Activated CD8-positive, alpha-beta memory T cell treated with anti-CD3 and anti-CD28 coated beads, Interleukin-2, amount 50 U/mL, for 48 hours (primary cell): ENCODE results near the gene UBA7.
A peak's percentile ranks its signal among the peaks of the same experiment; 100 is the strongest.
"Not testable (repeated sequence)": the region's sequence is repeated elsewhere in the genome, so short reads cannot be mapped to it uniquely, and the experiment has no call there.

ENCODE experiments used
- DNase-seq: peaks from one replicate; pipeline ENCODE4 v3.0.0-alpha.2; 2020

UBA7 gene

DNA sequence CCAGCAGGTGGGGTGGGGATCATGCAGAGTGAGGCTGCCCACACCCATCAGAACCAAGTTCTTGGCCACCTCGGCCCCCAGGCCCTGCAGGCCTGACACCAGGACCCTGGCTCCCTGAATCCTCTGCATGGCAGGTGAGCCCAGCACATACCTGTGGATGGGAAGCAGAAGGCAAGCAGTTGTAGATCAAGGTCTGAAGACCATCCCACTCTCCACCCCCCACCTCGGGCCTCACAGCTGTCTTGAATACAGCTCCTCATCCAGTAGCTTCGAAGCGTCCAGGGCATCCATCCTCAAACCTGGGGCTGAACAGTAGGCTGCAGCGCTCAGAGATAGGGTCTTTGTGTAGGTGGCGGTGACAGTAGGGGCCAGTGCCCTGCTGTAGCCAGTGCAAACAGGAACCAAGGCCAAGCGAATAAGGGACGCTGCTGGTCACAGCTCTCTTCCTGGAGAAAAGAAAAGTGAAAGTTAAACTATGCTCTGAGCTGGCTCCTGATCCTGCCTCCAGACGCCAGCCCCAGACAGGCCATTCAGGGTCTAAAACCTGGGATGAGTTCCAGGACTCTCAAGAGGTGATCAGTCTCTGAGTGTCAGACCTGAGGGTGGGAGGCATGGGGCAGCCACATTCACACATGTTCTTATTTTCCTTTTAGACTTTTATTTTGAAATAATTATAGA is at the start of gene UBA7:
TSS of gene UBA7 (minus strand) at position 457 of the 678 bp plus-strand sequence. CDS start at position 291, 166 bp downstream.
- DNase-seq = peak; percentile 65

DNA sequence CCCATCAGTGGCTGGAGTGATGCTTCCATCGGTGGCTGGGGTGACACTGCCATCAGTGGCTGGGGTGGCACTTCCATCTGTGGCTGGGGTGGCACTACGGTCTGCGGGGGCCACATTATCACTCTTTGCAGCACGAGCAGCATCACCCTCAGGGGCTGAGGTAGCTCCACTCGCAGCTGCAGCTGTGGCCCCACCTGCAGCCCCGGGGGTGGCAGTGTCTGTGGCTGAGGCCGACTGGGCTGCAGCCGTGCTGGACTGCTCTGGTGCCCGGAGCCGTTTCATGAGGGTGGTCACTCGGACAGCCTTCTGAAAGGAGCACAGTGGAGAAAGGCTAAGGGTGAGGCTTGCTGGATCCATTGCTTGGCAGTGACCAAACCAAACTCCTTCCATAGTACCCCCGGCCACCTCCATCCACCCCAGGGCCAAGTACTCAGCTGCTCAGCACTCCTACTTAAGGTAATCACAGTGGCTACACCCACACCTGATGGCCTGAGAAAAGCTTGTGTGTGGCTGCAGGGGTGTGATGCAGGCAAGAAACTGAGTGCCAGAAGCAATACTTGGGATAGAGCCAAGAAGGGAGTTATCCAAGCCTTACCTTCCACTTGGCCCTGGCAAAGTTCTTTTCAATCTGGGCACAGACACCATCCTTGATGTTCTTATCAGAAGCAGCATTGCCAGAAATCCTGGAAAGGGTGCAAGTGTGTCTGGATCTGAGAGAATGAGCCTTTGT is 46.0 kb upstream of the UBA7 start:
- no peak for DNase-seq

DNA sequence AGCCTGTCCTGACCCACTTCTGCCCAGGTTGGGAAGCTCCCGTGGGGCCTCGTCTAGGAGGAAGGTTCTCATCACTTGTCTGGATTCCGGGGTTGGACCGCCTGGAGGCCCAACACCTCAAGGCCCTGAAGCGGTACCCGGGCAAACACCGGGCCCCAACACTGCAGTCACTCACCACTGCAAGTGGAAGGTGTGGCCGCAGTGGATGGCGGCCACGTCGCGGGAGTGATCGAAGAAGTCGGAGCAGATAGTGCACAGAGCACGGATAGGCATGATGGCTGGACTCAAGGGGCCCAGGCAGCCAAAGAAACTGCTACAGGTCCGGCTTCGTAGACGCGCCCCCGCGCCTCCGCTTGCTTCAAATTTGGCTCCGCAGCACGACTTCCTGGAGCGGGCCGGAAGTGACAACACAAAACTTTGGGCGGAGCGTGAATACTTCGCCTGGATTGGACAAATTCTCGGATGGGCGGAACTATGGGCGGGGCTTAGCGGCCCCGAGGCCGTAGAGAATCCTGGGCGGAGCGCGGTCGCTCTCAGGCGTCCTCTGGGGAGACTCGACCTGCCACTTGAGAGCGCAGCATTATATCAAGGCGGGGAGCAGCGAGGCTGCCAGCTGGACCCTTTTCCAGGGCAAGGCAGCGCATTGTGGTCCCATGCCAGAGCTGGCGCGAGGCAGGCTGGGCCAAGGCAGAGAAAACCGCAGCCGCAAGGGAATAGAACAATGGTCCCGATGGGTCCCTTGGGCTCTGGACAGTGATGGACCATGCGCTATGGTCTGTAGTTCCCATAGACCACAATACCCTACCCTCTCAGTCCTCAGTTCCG is 42.6 kb upstream of the UBA7 start, which contains the start of gene TRAIP:
TSS of gene TRAIP (minus strand) at position 384 of the 825 bp plus-strand sequence. CDS start at position 273, 111 bp downstream.
- DNase-seq = peak; percentile 97

DNA sequence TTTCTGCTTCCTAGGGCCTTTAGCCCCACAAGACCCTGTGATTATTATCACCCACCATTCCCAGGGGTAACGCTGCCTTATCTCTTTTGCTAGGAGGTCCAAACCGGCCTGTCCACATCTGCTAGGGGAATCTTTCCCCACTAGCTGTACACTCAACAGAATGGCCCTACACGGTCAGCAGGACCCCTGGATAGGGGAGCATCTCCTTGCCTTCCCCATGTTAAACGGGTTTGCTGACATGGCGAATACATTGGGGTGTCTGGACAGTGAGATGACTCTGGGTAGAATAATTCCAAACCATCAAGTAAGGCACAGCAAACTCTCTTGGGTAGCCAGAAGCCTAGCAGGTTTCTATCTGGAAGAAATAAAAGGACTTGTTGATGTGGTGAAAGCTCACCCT is 41.9 kb upstream of the UBA7 start:
- DNase-seq = no peak

DNA sequence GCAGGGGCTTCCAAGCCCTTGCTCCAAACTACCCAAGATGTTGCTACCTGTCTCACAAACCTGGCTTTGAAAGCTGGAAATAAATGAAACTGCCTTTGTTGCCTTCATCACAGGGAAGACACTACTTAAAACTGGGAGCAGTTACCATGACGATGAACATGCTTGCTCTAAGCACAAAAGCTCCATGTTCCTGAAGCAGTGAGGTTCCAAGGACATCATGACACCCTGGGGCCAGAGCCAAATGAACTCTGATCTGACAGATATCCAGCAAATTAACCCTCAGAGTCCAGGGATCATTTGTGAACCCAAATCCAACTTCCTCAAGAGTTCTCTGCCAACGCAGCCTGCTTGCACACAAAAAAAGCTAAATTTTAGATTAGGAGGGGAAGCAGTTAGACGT is 31.9 kb upstream of the UBA7 start:
- DNase-seq = no peak

DNA sequence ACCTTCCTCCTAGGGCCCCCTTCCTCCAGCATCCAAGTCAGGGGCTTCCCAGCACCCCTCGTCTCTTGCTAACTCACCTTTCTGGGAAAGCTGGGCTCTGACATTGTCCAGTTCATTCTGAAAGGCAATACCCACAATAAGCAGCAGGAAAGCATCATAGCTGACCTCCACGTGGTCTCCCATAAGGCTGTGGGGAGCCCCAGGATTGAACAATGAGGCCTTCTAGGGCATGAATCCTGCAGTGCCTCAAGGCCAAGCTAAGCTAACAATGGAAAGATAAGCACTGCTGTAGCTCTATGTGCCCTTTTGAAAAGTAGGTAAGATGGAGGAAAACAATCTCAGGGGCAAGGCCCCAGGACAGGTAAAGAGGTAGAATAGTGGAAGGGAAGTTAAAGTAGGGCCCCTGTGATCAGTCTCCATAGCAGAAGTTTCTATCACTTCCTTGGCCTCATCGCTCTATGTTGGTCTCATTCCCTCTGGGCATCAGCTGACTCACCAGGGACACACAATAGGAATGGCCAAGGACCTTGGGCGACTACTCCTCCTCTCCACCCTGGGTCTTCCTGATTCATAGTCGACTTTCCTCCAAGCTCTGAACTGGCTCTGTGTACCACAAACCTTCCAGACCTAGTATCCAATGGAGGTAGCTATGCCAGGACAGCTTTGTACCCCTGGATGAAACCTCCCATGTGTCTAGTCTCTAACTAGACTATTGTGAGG is 30.9 kb upstream of the UBA7 start:
- no peak for DNase-seq

DNA sequence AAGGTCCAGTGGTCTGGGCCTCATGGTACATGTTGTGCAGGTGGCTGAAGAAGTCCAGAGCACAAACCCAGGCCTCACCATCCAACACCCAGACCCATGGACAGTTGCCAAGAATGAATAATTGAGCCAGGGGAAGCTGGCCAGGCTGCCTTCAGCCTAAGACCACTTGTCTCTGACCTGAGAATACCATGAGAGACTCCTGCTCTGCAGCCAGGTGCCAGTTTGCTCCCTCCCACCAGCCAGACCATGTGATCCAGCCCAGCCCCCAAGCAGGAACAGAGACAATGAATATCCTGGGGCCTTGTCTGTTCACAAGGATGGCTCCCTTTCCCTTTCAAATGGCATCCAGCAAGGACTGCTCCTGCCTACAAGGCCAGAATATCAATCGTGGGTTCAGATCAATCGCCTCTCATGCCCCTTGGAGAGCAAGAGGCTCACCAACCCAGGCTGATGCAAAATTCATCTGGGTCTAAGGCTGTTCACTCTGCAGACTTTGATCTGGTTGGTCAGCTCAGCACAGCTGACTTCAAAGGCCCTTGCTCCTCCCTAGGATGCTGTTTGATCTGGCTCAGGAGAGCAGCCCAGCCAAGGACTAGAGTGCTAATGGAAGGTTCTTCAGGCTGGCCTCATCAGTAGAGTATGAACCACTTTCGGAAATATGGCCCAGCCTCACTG is 29.2 kb upstream of the UBA7 start:
- no peak for DNase-seq

- DNase-seq = no peak
These were observed 28.1 kb upstream of the UBA7 start for GRCh38 chr3:49841806-49842205.

DNA sequence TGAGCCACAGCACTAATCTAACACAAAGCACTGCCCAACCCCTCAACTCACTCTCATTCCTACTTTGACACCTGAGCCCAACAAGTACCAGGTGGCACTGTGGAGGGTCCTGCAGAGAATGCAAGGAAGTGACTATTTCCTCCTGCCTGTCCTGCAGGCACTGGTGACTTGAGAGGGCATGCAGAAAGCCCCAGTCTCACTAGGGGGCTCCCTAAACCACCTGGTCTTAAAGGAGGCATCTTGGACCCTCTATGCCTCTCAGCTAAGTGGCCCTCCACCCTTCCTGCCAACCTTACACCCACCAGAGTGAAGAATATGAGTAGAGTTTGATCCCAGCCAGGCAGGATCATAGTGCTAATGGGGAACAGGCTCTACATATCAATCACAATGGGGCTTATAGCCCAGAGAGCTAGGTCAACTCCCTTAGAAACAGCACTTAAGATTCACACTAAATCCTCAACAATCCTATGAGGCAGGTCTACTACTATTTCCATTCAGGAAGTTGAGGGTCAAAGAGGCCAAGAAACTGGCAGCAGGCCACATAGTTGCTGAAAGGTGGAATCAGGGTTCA is 27.5 kb upstream of the UBA7 start:
- no peak for DNase-seq

DNA sequence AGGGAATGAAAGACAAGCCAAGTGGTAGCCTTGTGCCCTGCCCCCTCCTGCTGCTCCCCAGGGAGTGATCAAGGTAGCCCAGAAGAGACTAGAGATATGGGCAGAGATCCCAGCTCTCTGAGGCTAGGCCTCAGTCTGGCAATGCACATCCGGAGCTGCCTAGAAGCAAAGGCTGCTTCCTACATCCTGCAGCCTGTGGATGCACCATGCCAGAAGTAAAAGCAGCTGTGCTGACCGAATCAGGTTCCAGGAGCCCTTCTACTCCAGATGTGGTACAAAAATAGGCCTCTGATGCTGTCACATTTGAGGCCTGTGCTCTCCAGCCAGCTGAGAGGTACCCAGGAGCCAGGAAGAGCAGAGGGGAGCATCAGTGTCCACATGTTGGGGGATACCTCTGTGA is 26.6 kb upstream of the UBA7 start:
- DNase-seq = no peak

DNA sequence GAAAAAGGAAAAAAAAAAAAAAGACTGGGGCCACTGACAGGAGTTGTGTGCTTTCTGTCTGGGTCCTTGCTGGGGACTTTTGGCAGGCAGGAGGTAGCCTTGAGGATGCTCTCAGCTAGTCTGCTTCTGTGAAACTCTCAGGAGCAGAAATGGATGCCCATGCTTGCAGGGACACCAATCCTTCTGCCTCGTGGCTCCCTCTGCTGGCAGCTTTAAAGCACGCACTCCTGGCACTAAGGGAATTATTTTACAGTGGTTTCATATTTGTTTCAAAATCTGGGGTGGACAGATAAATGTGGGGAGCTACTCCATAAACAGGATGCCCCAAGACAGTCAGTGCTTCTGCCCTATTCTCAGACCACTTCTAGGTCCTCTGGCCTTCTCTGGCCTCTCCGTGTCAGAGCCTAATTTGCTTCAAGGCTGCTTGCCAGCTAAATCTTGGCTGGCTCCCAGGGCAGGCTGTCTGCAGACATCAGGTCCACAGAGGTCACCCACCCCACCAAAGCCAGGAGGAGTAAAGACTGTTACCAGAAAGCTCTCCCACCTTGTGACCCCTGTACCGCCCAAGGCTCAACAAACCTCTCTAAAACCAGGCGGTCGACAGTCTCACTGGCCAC is 25.5 kb upstream of the UBA7 start:
- DNase-seq = peak; percentile 85

- no peak for DNase-seq
These were observed 17.6 kb upstream of the UBA7 start for GRCh38 chr3:49831341-49831740.

DNA sequence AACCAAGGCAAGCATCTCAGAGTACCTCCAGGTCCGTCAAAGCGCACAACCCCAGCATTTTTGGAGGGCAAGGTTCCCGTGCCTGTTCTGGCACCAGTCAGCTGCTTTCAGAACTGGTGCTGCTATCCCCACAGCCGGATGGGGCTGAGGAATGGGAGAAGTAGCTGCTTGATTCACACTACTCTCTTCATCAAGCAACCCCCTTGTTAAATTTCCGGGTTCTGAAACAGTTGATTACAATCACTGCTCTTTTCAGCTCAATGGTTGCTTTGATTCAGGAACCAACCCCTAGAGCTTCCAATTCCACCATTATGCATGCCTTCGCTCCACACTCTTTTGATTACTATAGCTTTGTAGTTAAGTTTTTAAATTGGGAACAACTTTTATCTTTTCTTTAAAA is 12.3 kb upstream of the UBA7 start:
- DNase-seq = no peak

DNA sequence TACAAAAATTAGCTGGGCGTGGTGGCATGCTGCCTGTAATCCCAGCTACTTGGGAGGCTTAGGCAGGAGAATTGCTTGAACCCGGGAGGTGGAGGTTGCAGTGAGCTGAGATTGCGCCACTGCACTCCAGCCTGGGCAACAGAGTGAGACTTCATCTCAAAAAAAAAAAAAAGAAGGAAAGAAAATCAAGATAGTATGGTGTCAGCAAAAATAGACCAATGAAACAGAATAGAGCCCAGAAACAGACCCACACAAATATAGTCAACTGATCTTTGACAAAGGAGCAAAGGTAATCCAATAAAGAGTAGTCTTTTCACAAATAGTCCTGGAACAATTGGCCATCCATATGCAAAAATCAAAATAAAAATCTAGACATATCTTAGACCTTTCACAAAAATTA is 9.4 kb upstream of the UBA7 start:
- not testable (repeated sequence) for DNase-seq

- DNase-seq = no peak
These were observed 747 bp downstream of the UBA7 start for GRCh38 chr3:49812916-49813496.

DNA sequence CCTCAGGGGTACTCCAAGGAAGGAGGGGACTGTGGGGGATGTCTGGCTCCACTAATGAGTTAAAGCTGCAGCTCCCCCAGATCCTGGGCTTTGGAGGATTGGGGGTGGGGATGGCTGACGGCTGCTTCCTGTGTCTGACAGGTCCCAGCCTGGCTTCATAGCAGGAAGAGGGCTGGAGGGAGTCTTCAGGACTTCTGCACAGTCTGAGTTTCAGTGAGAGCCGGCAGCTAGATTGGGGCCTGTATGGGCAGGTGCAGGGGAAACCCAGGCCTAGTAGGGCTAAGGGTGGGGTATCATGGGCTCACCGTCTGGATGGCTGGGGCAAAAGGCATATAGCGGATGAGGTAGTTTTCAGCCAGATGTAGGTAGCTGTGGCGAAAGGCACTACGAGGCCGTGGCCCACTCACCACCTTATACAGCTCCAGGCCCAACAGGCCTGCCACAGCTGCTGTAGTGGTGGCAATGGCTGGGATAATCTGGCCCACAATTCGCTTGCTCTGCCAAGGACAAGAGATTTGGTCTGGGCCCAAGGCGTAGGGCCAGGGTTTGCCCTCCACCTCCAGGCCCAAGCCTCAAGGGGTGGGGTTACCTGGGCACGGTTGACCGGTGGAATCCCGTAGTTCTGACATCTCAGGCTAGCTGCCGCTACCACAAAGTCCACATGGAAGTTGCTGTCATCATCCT is 6.2 kb downstream of the UBA7 start:
- DNase-seq = no peak

- no peak for DNase-seq
These were observed 6.9 kb downstream of the UBA7 start for GRCh38 chr3:49806850-49807249.

GRCh38 chr3:49805897-49806701 is 7.7 kb downstream of the UBA7 start:
- DNase-seq = no peak

- DNase-seq = no peak
These were observed 8.4 kb downstream of the UBA7 start for GRCh38 chr3:49805367-49805782.
